SK-N-SH (cell line): Measurements from ENCODE around the gene CD2AP. TPM values are rescaled to one million over a fixed set of nuclear protein-coding genes. Genes with fewer than 3 reads are reported as not detected.

Experiments used
- CTCF ChIA-PET: fragments of 300-600, 350-600 bp; formaldehyde crosslinking; extraction: SDS; loops from one replicate; lab custom pipeline; 2021; lab: Yijun Ruan, JAX
- POLR2A ChIA-PET: fragments of 350-600 bp; sonication (Branson Sonifier 250); formaldehyde crosslinking; extraction: SDS; loops from one replicate; lab custom pipeline; 2020; ENCODE audit warnings: antibody characterized with exemption, inconsistent platforms; lab: Yijun Ruan, JAX
- DNase-seq: peaks from one replicate; pipeline ENCODE4 v3.0.0; 2012
- H2AFZ ChIP-seq: fragments of 200-600 bp; sonication (generic); 2 replicates; pipeline ENCODE4 v1.8.1; 2016; ENCODE audit warnings: antibody characterized with exemption, mild to moderate bottlenecking, low read depth
- H3F3A ChIP-seq: fragments of 200-600 bp; sonication (generic); replicated peaks from 2 replicates; pipeline ENCODE3; 2016; ENCODE audit warnings: antibody characterized with exemption, mild to moderate bottlenecking; ENCODE audit not compliant: insufficient read depth
- H3K27ac ChIP-seq, 2 experiments: fragments of 200-500 bp in 1 of 2; fragments of 200-600 bp in 1 of 2; sonication (Bioruptor generic) in 1 of 2; sonication (generic), shearing (Covaris generic) in 1 of 2; 2 replicates each; pipeline versions ENCODE4 v1.5.1 to v1.6.1; 2014 to 2016; ENCODE audit warnings: low read depth in 2 of 2, inconsistent platforms in 1 of 2, low read length in 1 of 2, mild to moderate bottlenecking in 1 of 2, mixed read lengths in 1 of 2
- H3K27me3 ChIP-seq: fragments of 200-600 bp; sonication (generic), shearing (Covaris generic); 2 replicates; pipeline ENCODE4 v1.6.1; 2016; ENCODE audit warnings: mixed run types; ENCODE audit not compliant: insufficient read depth
- H3K36me3 ChIP-seq, 2 experiments: fragments of 200-500 bp in 1 of 2; fragments of 200-600 bp in 1 of 2; sonication (Bioruptor generic) in 1 of 2; sonication (generic) in 1 of 2; replicated peaks in 1 of 2; 2 replicates each; pipeline versions ENCODE3 to v1.5.1; 2014 to 2016; ENCODE audit warnings: low read length in 1 of 2, mild to moderate bottlenecking in 1 of 2; ENCODE audit not compliant: insufficient read depth in 2 of 2, control insufficient read depth in 1 of 2
- H3K4me1 ChIP-seq, 2 experiments: fragments of 200-500 bp in 1 of 2; fragments of 200-600 bp in 1 of 2; sonication (Bioruptor generic) in 1 of 2; sonication (generic), shearing (Covaris generic) in 1 of 2; 2 replicates each; pipeline versions ENCODE4 v1.5.1 to v1.6.1; 2014 to 2016; ENCODE audit warnings: low read depth in 1 of 2, low read length in 1 of 2, mixed run types in 1 of 2; ENCODE audit not compliant: insufficient read depth in 2 of 2, control insufficient read depth in 1 of 2
- H3K4me2 ChIP-seq: fragments of 200-600 bp; sonication (generic), shearing (Covaris generic); 2 replicates; pipeline ENCODE4 v1.6.1; 2017; ENCODE audit warnings: mixed run types
- H3K4me3 ChIP-seq, 2 experiments: fragments of 200-500 bp in 1 of 2; fragments of 200-600 bp in 1 of 2; sonication (Bioruptor generic) in 1 of 2; sonication (generic), shearing (Covaris generic) in 1 of 2; 2 replicates each; pipeline versions ENCODE4 v1.5.1 to v1.8.1; 2014 to 2016; ENCODE audit warnings: low read depth in 2 of 2, inconsistent platforms in 1 of 2, low read length in 1 of 2, mild to moderate bottlenecking in 1 of 2, mixed read lengths in 1 of 2, moderate library complexity in 1 of 2
- H3K79me2 ChIP-seq: fragments of 200-600 bp; sonication (generic); 2 replicates; pipeline ENCODE4 v1.8.1; 2017; ENCODE audit warnings: mild to moderate bottlenecking; ENCODE audit not compliant: insufficient read depth
- H3K9ac ChIP-seq: fragments of 200-600 bp; sonication (generic); 2 replicates; pipeline ENCODE4 v1.6.1; 2017; ENCODE audit warnings: mixed run types
- H3K9me2 ChIP-seq: fragments of 200-600 bp; sonication (generic); 2 replicates; pipeline ENCODE4 v1.6.1; 2017; ENCODE audit warnings: mixed run types
- H3K9me3 ChIP-seq: fragments of 200-600 bp; sonication (generic); 2 replicates; pipeline ENCODE4 v1.6.1; 2017; ENCODE audit warnings: mixed run types, mild to moderate bottlenecking, moderate library complexity
- H4K20me1 ChIP-seq: fragments of 200-600 bp; sonication (generic); 2 replicates; pipeline ENCODE4 v1.6.1; 2017; ENCODE audit warnings: mild to moderate bottlenecking, mixed run types; ENCODE audit not compliant: insufficient read depth
- CHD2 ChIP-seq: fragments of 150-350 bp; IDR thresholded peaks from 2 replicates; pipeline ENCODE4 v1.6.1; 2018; ENCODE audit warnings: low read length; ENCODE audit not compliant: partially characterized antibody
- EZH2phosphoT487 ChIP-seq: fragments of 200-600 bp; sonication (generic); IDR thresholded peaks from 2 replicates; pipeline ENCODE4 v1.6.1; 2017; ENCODE audit warnings: low read depth, mixed run types, mild to moderate bottlenecking, antibody characterized with exemption, moderate library complexity, borderline replicate concordance
- FOSL2 ChIP-seq: IDR thresholded peaks from 2 replicates; pipeline ENCODE4 v1.4.0; 2012; ENCODE audit warnings: low read depth, mild to moderate bottlenecking, moderate library complexity, borderline replicate concordance
- FOXM1 ChIP-seq: IDR thresholded peaks from 2 replicates; pipeline ENCODE4 v1.4.0; 2012; ENCODE audit warnings: low read depth, mild to moderate bottlenecking
- GABPA ChIP-seq: IDR thresholded peaks from 2 replicates; pipeline ENCODE4 v1.4.0; 2012; ENCODE audit warnings: low read depth, mild to moderate bottlenecking
- MXI1 ChIP-seq: IDR thresholded peaks from 2 replicates; pipeline ENCODE4 v1.6.1; 2012; ENCODE audit warnings: mild to moderate bottlenecking, low read depth, low read length, improper control_type of control experiment
- NFIC ChIP-seq: IDR thresholded peaks from 2 replicates; pipeline ENCODE4 v1.4.0; 2012; ENCODE audit warnings: borderline replicate concordance
- NRF1 ChIP-seq: IDR thresholded peaks from 2 replicates; pipeline ENCODE4 v1.6.1; 2012; ENCODE audit warnings: low read depth, mild to moderate bottlenecking, low read length
- POLR2AphosphoS5 ChIP-seq: IDR thresholded peaks from 2 replicates; pipeline ENCODE4 v1.6.1; 2012; ENCODE audit warnings: low read depth, low read length
- RAD21 ChIP-seq: IDR thresholded peaks from 2 replicates; pipeline ENCODE4 v1.6.1; 2012; ENCODE audit warnings: mild to moderate bottlenecking, low read length
- TCF12 ChIP-seq: IDR thresholded peaks from 2 replicates; pipeline ENCODE4 v1.4.0; 2012
- YY1 ChIP-seq: IDR thresholded peaks from 2 replicates; pipeline ENCODE4 v1.4.0; 2012; ENCODE audit warnings: low read depth, mild to moderate bottlenecking
- WGBS: methylation state at CpG from one replicate; pipeline ENCODE4 v1.1.6; 2017; ENCODE audit warnings: low lambda C conversion rate; 5-methylcytosine and 5-hydroxymethylcytosine counted together
- polyA plus RNA-seq, 3 experiments: library from polyadenylated mRNA; depleted of rRNA; stranded (reverse); fragments of >200 nt; gene quantifications; 2 replicates each; pipeline ENCODE4 v1.2.3, GENCODE V29; 2012
- TF ChIP-seq, protein P1 (sequence below): IDR thresholded peaks from 2 replicates; pipeline ENCODE4; 2012
- TF ChIP-seq, protein P2 (sequence below): fragments of 200-600 bp; sonication (generic); IDR thresholded peaks from 2 replicates; pipeline ENCODE4 v1.6.1; 2017; ENCODE audit warnings: antibody characterized with exemption, mild to moderate bottlenecking, moderate library complexity
- TF ChIP-seq, protein P3 (sequence below): fragments of 150-350 bp; IDR thresholded peaks from 2 replicates; pipeline ENCODE4 v1.6.1; 2016; ENCODE audit warnings: mild to moderate bottlenecking, low read depth, low read length
- TF ChIP-seq, protein P4 (sequence below): IDR thresholded peaks from 2 replicates; pipeline ENCODE4 v1.4.0; 2012; ENCODE audit warnings: low read depth, borderline replicate concordance

Gene CD2AP
- polyA plus RNA-seq, 1 of the 3 experiments (the other 2 are of a cell fraction): 1.6 TPM

DNA sequence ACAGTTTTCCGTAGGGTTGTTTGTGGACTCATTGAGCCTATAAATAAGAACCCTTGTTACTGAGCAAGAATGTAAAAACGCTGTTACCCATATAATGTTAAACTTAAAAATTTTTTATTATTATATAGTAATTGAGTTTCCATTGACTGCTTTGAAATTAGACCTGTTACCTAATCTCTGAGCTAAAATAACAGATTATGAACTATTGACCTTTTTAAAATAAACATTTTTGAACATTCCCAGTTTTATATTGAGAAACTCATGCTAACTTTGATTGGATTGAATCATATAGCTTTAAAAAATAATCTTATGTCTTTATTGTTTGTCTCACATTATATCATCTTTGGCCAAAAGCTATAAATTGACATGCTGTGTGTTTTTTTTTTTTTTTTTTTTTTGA lies 95.5 kb downstream of the CD2AP start:
- Histone ChIP-seq H3K27me3 (no peaks in the 10 kb centered on the region), H3K27ac (no peak overlapping the region), H3K36me3 (peaks cover 11 to 12% of the 10 kb centered on the region in 2 experiments), H3K9me3 (no peaks in the 10 kb centered on the region), H4K20me1 (no peaks in the 10 kb centered on the region), H3K9ac (no peak overlapping the region), H3K4me3 (no peak overlapping the region), H2AFZ (no peak overlapping the region), H3K4me1 (no peaks in the 10 kb centered on the region), H3K9me2 (no peaks in the 10 kb centered on the region), H3K4me2 (no peak overlapping the region), H3F3A (no peaks in the 10 kb centered on the region), H3K79me2 (no peaks in the 10 kb centered on the region)
- CTCF ChIA-PET: no interaction called here
- WGBS: 47% methylated on average over 2 of the region's 2 CpGs
- TF ChIP-seq GABPA (no peak), FOSL2 (no peak), MXI1 (no peak), NFIC (no peak), EZH2phosphoT487 (no peak)
- TF ChIP-seq, protein P1, sequence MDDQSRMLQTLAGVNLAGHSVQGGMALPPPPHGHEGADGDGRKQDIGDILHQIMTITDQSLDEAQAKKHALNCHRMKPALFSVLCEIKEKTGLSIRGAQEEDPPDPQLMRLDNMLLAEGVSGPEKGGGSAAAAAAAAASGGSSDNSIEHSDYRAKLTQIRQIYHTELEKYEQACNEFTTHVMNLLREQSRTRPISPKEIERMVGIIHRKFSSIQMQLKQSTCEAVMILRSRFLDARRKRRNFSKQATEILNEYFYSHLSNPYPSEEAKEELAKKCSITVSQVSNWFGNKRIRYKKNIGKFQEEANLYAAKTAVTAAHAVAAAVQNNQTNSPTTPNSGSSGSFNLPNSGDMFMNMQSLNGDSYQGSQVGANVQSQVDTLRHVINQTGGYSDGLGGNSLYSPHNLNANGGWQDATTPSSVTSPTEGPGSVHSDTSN: no peak
- DNase-seq: no peak
- POLR2A ChIA-PET: no interaction called here

DNA sequence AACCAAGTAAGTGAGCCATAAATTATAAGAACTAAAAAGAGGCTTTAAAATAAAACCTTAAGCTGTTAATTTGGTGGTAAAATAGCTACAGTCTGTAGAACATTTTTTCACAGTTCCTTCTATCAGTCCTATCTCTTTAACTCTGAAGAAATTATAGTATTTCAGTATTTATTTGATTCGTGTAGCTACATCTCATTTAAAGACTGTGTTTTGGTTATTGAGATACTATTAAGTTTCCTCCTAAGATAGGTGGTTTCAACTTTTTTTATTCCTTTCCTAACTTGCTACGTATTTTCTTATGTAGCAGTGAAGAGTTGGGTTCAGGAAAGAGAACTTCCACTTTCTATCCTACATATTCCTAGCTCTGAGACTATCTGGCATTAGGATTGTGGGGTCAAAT lies 97.2 kb downstream of the CD2AP start:
- Histone ChIP-seq H3K4me3 (no peak overlapping the region), H3K9me2 (no peaks in the 10 kb centered on the region), H3K36me3 (peaks cover 11 to 18% of the 10 kb centered on the region in 2 experiments), H4K20me1 (no peaks in the 10 kb centered on the region), H3K9ac (no peak overlapping the region), H3K79me2 (no peaks in the 10 kb centered on the region), H3K4me1 (no peaks in the 10 kb centered on the region), H3K4me2 (no peak overlapping the region), H3F3A (no peaks in the 10 kb centered on the region), H3K27ac (no peak overlapping the region), H3K27me3 (no peaks in the 10 kb centered on the region), H2AFZ (no peak overlapping the region), H3K9me3 (no peaks in the 10 kb centered on the region)
- CTCF ChIA-PET: no interaction called here
- POLR2A ChIA-PET: no interaction called here
- no peak for DNase-seq
- no peak for TF ChIP-seq GABPA
- no peak for TF ChIP-seq CHD2
- TF ChIP-seq, protein P1: no peak
- no peak for TF ChIP-seq NRF1
- TF ChIP-seq TCF12: no peak
- TF ChIP-seq, protein P2, sequence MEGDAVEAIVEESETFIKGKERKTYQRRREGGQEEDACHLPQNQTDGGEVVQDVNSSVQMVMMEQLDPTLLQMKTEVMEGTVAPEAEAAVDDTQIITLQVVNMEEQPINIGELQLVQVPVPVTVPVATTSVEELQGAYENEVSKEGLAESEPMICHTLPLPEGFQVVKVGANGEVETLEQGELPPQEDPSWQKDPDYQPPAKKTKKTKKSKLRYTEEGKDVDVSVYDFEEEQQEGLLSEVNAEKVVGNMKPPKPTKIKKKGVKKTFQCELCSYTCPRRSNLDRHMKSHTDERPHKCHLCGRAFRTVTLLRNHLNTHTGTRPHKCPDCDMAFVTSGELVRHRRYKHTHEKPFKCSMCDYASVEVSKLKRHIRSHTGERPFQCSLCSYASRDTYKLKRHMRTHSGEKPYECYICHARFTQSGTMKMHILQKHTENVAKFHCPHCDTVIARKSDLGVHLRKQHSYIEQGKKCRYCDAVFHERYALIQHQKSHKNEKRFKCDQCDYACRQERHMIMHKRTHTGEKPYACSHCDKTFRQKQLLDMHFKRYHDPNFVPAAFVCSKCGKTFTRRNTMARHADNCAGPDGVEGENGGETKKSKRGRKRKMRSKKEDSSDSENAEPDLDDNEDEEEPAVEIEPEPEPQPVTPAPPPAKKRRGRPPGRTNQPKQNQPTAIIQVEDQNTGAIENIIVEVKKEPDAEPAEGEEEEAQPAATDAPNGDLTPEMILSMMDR: no peak
- no peak for TF ChIP-seq YY1
- TF ChIP-seq RAD21: no peak
- TF ChIP-seq POLR2AphosphoS5: no peak
- TF ChIP-seq, protein P3, sequence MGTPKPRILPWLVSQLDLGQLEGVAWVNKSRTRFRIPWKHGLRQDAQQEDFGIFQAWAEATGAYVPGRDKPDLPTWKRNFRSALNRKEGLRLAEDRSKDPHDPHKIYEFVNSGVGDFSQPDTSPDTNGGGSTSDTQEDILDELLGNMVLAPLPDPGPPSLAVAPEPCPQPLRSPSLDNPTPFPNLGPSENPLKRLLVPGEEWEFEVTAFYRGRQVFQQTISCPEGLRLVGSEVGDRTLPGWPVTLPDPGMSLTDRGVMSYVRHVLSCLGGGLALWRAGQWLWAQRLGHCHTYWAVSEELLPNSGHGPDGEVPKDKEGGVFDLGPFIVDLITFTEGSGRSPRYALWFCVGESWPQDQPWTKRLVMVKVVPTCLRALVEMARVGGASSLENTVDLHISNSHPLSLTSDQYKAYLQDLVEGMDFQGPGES: no peak
- no peak for TF ChIP-seq FOXM1
- TF ChIP-seq, protein P4, sequence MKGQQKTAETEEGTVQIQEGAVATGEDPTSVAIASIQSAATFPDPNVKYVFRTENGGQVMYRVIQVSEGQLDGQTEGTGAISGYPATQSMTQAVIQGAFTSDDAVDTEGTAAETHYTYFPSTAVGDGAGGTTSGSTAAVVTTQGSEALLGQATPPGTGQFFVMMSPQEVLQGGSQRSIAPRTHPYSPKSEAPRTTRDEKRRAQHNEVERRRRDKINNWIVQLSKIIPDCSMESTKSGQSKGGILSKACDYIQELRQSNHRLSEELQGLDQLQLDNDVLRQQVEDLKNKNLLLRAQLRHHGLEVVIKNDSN: no peak
- no peak for TF ChIP-seq NFIC
- 98% methylated on average over 2 of the region's 2 CpGs for WGBS
